HG03103 (cell line): ENCODE data around the gene KRT81.
A peak's percentile ranks its signal among the peaks of the same experiment; 100 is the strongest.

Experiments
- ATAC-seq: cut with Tn5 transposase; IDR thresholded peaks from one replicate; pipeline ENCODE4 v1.9.1; 2021; ENCODE audit warnings: low read depth; ENCODE audit not compliant: unreplicated experiment

The KRT81 gene

DNA sequence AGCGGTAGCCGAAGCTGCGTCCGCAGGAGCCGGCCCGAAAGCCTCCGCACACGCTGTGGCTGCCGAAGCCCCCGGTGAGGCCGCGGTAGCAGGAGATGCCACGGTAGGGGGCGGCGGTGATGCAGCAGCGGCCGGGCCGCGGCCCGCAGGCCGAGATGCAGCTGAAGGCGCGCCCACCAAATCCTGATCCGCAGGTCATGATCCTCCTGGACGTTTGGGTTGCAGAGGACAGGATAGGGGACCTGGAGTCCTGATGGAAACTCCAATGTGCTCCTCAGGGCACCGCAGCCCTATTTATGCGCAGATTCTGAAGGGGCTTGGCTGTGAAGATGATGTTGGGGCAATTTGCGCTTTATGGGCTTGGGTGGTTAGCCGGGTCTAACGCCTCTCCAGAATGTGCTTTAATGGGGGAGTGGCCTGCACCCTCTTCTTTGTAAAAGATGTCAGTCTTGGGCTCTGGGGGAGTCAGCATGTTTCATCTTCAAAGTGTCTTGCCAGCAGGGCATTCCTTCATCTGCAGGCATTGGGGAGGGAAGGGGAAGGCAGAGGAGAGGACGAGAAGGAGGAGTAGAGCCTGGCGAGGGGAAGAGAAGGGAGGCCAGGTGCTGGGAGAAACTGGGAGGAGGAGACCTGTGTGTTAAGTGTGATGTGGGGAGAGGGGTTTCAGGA is at the start of gene KRT81:
TSS of gene KRT81 (minus strand) at position 268 of the 669 bp plus-strand sequence. CDS start at position 199, 69 bp downstream.
- no peak for ATAC-seq

GRCh38 chr12:52338241-52338960 is 47.1 kb upstream of the KRT81 start:
- no peak for ATAC-seq

DNA sequence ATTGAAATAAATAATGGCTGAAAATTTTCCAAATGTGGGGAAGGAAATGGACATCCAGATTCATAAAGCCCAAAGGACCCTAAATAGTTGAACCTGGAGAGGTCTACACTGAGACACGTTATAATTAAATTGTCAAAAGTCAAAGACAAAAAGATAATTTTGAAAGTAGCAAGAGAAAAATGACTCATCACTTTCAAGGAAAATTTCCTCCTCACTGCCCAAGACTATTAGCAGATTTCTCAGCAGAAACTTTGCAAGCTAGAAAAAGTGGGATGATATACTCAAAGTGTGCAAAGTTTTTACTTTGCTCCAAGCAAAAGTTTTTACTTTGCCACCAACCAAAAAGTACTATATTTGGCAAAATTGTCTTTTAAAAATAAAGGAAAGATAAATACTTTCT is 45.7 kb upstream of the KRT81 start:
- ATAC-seq, result no peak

GRCh38 chr12:52336641-52337040 is 45.3 kb upstream of the KRT81 start:
- ATAC-seq, result no peak

- ATAC-seq, result no peak
These were observed 44.4 kb upstream of the KRT81 start for GRCh38 chr12:52335598-52336262.

DNA sequence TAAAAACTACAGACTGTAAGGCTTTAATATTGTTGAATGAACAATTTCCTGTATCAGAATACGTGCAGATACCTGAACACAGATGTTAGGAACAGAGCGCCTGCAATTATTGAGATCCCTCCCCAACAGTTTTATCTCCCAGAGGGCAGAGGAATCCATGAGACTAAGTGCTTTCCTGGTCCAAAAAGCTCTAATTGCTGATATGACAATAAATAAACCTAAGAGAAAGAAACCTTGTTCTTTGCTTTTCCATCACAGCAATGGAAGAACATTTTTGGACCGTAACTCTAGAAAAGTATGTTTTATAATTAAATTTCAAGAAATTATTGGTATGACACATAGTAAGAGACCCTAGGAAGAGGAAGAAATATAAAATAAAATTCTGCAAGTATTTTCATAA is 42.9 kb upstream of the KRT81 start:
- no peak for ATAC-seq

GRCh38 chr12:52333321-52333720 is 42.0 kb upstream of the KRT81 start:
- ATAC-seq, result no peak

- no peak for ATAC-seq
These were observed 41.0 kb upstream of the KRT81 start for GRCh38 chr12:52332381-52332780.

DNA sequence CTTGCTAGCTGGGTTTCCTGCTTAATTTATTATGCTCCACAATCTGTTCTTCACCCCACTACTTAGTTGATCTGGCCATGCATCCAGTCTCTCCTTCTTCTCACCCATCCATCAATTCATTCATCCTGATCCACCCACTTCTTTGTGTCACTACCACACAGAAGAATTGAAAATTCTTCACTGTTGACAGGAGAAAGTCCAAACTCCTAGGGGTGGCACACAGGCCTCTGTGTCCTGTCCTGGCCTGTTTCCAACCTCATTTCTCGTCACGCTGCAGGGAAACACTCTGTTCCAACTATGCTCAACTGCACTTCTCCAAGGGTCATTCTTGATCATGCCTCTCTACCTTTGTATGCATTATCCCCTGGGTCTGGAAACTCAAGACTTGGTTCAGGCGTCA is 40.5 kb upstream of the KRT81 start:
- no peak for ATAC-seq

DNA sequence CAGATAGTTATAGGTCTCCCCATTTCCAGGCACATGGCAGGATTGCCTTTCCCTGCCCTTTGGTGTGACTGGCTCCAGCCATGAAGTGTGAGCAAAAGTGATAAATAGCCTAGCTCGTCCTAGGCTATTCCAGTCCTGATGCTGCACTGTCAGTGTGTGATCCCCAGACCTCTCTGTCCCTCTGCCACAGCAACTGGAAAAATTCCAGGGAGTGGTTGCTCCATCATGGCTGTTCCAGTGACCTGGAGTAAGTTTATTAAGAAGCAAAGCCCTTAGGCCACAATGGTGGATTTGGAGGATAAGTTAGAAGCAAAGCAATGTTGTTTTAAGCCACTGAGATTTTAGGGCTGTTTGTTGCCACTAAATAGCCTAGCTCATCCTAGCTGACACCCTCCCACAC is 39.7 kb upstream of the KRT81 start:
- no peak for ATAC-seq

DNA sequence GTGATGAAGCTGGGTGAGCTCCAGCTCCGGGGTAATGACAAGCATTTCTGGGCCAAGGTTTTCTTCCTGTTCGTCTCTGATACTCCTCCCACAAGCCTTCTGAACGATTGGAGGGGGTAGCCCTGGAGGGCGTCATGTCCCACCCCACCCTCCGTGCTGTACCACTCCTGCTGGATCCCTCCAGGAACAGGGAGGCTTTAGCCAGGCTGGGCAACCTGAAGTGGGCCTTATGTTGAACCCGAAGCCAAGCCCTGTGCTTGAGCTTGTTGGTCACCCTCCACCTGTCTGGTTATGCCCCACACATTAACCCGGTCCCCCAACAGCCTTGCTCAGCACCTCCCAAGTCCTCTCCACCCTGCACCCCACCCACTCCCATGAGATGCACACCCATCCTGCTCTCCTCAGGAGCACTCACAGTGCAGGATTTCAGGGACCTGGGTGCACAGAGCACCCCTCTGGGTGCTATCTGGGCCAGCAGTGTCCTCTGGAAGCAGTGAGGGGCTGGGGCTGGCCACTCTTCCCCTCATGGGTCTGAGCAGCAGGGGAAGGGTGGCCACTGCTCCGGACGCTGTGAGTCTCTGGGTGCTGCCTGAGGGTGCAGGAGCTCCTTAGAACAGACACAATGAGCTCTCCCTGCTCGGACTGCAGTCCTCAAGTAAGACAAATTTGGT is 36.6 kb upstream of the KRT81 start:
- no peak for ATAC-seq

GRCh38 chr12:52327052-52327829 is 35.9 kb upstream of the KRT81 start:
- ATAC-seq, result peak; percentile 85

- ATAC-seq, result no peak
These were observed 32.8 kb upstream of the KRT81 start for GRCh38 chr12:52324153-52324444.

DNA sequence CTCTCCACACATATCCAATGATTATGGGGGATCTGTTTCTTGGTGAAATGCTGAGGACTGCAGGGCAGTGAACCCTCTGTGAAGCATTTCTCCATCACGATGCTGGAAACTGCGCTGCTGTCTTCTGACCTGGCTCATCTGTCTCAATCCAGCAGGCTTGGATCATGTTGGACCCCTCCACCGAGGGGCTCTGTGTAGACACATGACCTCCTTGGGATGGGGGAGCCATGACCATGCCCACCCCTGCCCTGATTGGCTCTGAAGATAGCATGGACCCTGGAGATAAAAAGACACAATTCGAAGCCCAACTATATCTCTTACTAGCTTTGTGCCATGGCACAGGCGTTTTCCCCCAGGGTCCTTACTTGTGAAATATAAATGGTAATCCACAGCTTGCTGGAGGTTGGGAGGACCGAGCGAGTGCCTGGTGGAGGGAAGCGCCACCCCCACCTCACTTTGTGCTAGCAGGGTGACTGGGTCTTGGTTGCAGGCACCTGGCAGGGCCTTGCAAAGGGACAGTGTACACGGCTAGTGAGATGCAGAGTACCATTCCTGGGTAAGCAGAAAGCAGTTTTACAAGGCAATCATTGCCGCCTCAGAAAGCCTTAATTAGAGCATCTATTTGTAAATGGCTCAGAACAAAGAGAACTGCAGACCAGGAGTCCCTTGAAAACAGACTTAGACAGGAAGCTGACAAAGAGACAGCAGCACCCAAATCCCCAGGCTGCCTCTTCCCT is 32.2 kb upstream of the KRT81 start:
- ATAC-seq, result no peak

- no peak for ATAC-seq
These were observed 31.7 kb upstream of the KRT81 start for GRCh38 chr12:52323001-52323400.

DNA sequence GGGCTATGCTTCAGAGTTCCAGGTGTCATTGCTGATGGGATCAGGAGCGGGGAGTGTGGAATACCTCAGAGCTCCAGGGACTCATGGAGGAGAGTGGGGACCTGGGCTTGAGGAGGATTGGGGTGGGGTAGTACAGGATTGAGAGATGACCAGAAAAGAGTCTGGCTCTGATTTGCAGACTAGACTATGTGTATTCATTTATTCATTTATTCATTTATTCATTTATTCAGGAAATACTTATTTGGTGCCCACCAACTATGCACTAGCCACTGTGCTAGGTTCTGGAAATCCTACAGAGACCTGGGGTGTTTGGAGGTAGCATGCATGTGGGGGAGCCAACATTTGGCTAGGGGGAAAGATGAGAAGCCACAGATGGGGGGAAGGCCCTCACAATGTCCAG is 30.7 kb upstream of the KRT81 start:
- ATAC-seq, result no peak

DNA sequence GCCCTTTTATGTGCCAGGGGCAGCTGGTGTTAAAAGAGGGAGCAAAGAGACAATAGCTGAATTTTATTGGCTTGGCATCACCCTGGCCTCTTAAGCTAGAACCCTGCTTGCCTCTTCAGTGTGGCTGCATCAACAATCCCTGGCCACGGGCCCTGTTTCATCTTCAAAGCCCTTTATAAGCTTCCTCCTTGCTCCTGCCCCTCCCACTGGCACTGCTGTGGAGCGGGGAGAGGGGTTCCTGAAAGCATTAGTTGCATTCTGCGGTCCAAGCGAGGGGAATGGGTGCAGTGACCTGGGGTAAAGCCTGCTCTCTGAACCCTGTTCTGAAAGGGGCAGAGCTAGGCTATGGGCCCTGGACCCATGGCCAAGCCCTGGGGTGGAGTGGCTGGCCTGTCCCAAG is 30.1 kb upstream of the KRT81 start:
- ATAC-seq, result no peak

GRCh38 chr12:52320784-52321400 is 29.6 kb upstream of the KRT81 start, which contains the start of gene KRT83:
TSS of gene KRT83 (minus strand) at chr12:52321398. CDS start at chr12:52321335, 63 bp downstream.
- no peak for ATAC-seq

DNA sequence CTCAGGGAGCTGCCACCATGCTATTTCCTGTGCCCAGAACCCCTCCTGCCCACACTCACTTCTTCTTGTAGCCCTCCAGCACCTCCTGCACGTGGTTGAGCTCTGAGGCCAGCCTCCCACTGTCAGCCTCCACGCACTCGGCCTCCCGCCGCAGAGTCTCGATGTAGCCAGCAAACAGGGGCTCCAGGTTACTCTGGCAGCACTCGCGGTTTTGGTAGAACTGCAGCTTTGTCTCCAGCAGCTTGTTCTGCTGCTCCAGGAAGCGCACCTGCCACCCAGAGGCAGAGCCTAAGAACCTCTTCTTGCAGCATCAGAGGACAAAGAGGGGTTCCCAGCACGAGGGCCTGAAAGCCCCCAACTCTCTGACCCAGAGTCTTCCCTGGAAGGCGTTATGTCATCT is 27.8 kb upstream of the KRT81 start:
- ATAC-seq, result no peak
